H1 (cell line): ENCODE results near the gene UBR3. TPM values are rescaled to one million over a fixed set of nuclear protein-coding genes. Genes with fewer than 3 reads are reported as not detected.

Experiments used
- CTCF ChIA-PET: fragments of 300-600 bp; sonication (Branson Sonifier 250); formaldehyde crosslinking; loops from one replicate; lab custom pipeline; 2021; ENCODE audit not compliant: partially characterized antibody; lab: Charles Lee
- POLR2A ChIA-PET: fragments of 300-600 bp; sonication (Branson Sonifier 250); formaldehyde crosslinking; loops from one replicate; lab custom pipeline; 2021; ENCODE audit warnings: inconsistent platforms; ENCODE audit not compliant: partially characterized antibody; lab: Charles Lee
- DNase-seq, 2 experiments: peaks; one replicate each; pipeline versions ENCODE4 v3.0.0 to v3.0.0-alpha.2; 2010 to 2022; ENCODE audit warnings: low spot score in 2 of 2, low read depth in 1 of 2, mixed read lengths in 1 of 2
- FAIRE-seq: peaks from 2 replicates; lab custom pipeline; 2011; peaks lifted over from hg19 to GRCh38; lab: Jason Lieb, UNC
- H2AFZ ChIP-seq: 2 replicates; pipeline ENCODE4 v1.8.1; 2012; ENCODE audit warnings: low read length, inconsistent platforms
- H2AK5ac ChIP-seq: 2 replicates; pipeline ENCODE4 v1.6.1; 2013; ENCODE audit warnings: low read depth, low read length
- H2BK120ac ChIP-seq: replicated peaks from 2 replicates; pipeline ENCODE3; 2013; ENCODE audit warnings: low read depth, low read length, inconsistent platforms
- H2BK12ac ChIP-seq: 2 replicates; pipeline ENCODE4 v1.6.1; 2013; ENCODE audit warnings: low read depth, low read length
- H2BK15ac ChIP-seq: 2 replicates; pipeline ENCODE4 v1.6.1; 2013; ENCODE audit warnings: low read length
- H2BK20ac ChIP-seq: 2 replicates; pipeline ENCODE4 v1.6.1; 2013; ENCODE audit warnings: low read length
- H2BK5ac ChIP-seq: 2 replicates; pipeline ENCODE4 v1.6.1; 2013; ENCODE audit warnings: low read depth, low read length
- H3K14ac ChIP-seq: 2 replicates; pipeline ENCODE4 v1.6.1; 2013; ENCODE audit warnings: inconsistent platforms; ENCODE audit not compliant: insufficient read length
- H3K18ac ChIP-seq: 2 replicates; pipeline ENCODE4 v1.6.1; 2013; ENCODE audit warnings: low read length; ENCODE audit errors: extremely low read depth
- H3K23ac ChIP-seq: 2 replicates; pipeline ENCODE4 v1.6.1; 2013; ENCODE audit warnings: inconsistent platforms; ENCODE audit not compliant: insufficient read length
- H3K23me2 ChIP-seq: 2 replicates; pipeline ENCODE4 v1.6.1; 2013; ENCODE audit warnings: low read depth, low read length
- H3K27ac ChIP-seq: 2 replicates; pipeline ENCODE4 v1.6.1; 2011; ENCODE audit warnings: low read depth, low read length, inconsistent platforms
- H3K27me3 ChIP-seq, 4 experiments: replicated peaks in 1 of 4; 1 replicate in 1 of 4; 2 replicates in 3 of 4; pipeline versions ENCODE4 v1.6.1 to v1.8.1; 2011 to 2013; ENCODE audit warnings: low read length in 3 of 4, mild to moderate bottlenecking in 3 of 4, inconsistent platforms in 2 of 4, mixed read lengths in 2 of 4, moderate library complexity in 1 of 4; ENCODE audit not compliant: control insufficient read depth in 3 of 4, insufficient read depth in 3 of 4; ENCODE audit errors: extremely low read depth in 1 of 4
- H3K36me3 ChIP-seq, 4 experiments: 2 replicates each; pipeline versions ENCODE4 v1.6.1 to v1.8.1; 2011 to 2013; ENCODE audit warnings: mild to moderate bottlenecking in 4 of 4, low read length in 3 of 4, moderate library complexity in 2 of 4, control low read depth in 1 of 4, inconsistent platforms in 1 of 4; ENCODE audit not compliant: insufficient read depth in 4 of 4, control insufficient read depth in 2 of 4
- H3K4ac ChIP-seq: replicated peaks from 2 replicates; pipeline ENCODE3; 2013; ENCODE audit warnings: low read length, low read depth, mixed read lengths, inconsistent platforms; ENCODE audit not compliant: insufficient read length
- H3K4me1 ChIP-seq, 4 experiments: replicated peaks in 1 of 4; 1 replicate in 1 of 4; 2 replicates in 3 of 4; pipeline versions ENCODE4 v1.6.1 to v1.8.1; 2011 to 2013; ENCODE audit warnings: low read length in 3 of 4, inconsistent platforms in 2 of 4, mixed read lengths in 1 of 4; ENCODE audit not compliant: insufficient read depth in 4 of 4, control insufficient read depth in 3 of 4
- H3K4me2 ChIP-seq, 2 experiments: 2 replicates each; pipeline versions ENCODE4 v1.6.1 to v1.8.1; 2011 to 2013; ENCODE audit warnings: low read depth in 2 of 2, low read length in 2 of 2, control low read depth in 1 of 2, inconsistent platforms in 1 of 2, mild to moderate bottlenecking in 1 of 2; ENCODE audit not compliant: insufficient read depth in 1 of 2
- H3K4me3 ChIP-seq, 4 experiments: fragments of 200-600, 300-600 bp in 1 of 4; sonication (generic), shearing (Covaris generic), sonication (Bioruptor Twin) in 1 of 4; 2 replicates each; pipeline versions ENCODE4 v1.5.1 to v1.8.1; 2011 to 2016; ENCODE audit warnings: low read length in 4 of 4, low read depth in 3 of 4, control low read depth in 2 of 4, inconsistent platforms in 2 of 4, mild to moderate bottlenecking in 2 of 4, mixed read lengths in 1 of 4, moderate library complexity in 1 of 4; ENCODE audit not compliant: insufficient read depth in 2 of 4; ENCODE audit errors: extremely low read depth in 1 of 4
- H3K56ac ChIP-seq: replicated peaks from 2 replicates; pipeline ENCODE3; 2013; ENCODE audit warnings: low read depth, mild to moderate bottlenecking, mixed read lengths, low read length, inconsistent platforms; ENCODE audit not compliant: insufficient read length
- H3K79me1 ChIP-seq: 2 replicates; pipeline ENCODE4 v1.6.1; 2013; ENCODE audit warnings: low read depth, low read length, control low read depth
- H3K79me2 ChIP-seq, 2 experiments: 2 replicates each; pipeline versions ENCODE4 v1.6.1 to v1.8.1; 2012 to 2013; ENCODE audit warnings: low read length in 2 of 2, mild to moderate bottlenecking in 2 of 2, inconsistent platforms in 1 of 2; ENCODE audit not compliant: insufficient read depth in 2 of 2, control insufficient read depth in 1 of 2
- H3K9ac ChIP-seq, 4 experiments: replicated peaks in 1 of 4; 1 replicate in 1 of 4; 2 replicates in 3 of 4; pipeline versions ENCODE4 v1.6.1 to v1.8.1; 2011 to 2013; ENCODE audit warnings: low read depth in 3 of 4, low read length in 3 of 4, control low read depth in 2 of 4, mild to moderate bottlenecking in 2 of 4, moderate library complexity in 2 of 4, inconsistent platforms in 1 of 4; ENCODE audit errors: extremely low read depth in 1 of 4
- H3K9me3 ChIP-seq, 2 experiments: 2 replicates each; pipeline versions ENCODE4 v1.6.1 to v1.8.1; 2012 to 2013; ENCODE audit warnings: mild to moderate bottlenecking in 2 of 2, moderate library complexity in 2 of 2, control low read depth in 1 of 2, inconsistent platforms in 1 of 2, low read depth in 1 of 2, low read length in 1 of 2, mixed read lengths in 1 of 2; ENCODE audit not compliant: insufficient read depth in 2 of 2
- H4K20me1 ChIP-seq, 2 experiments: replicated peaks in 1 of 2; 2 replicates each; pipeline versions ENCODE3 to v1.8.1; 2011 to 2013; ENCODE audit warnings: inconsistent platforms in 2 of 2, low read length in 2 of 2, mild to moderate bottlenecking in 1 of 2; ENCODE audit not compliant: insufficient read depth in 2 of 2, control insufficient read depth in 1 of 2
- H4K5ac ChIP-seq: 2 replicates; pipeline ENCODE4 v1.6.1; 2013; ENCODE audit warnings: low read length, low read depth, mixed read lengths, inconsistent platforms; ENCODE audit not compliant: insufficient read length
- H4K8ac ChIP-seq: 2 replicates; pipeline ENCODE4 v1.8.0; 2013; ENCODE audit warnings: mild to moderate bottlenecking, moderate library complexity, low read length, inconsistent platforms; ENCODE audit not compliant: insufficient read depth; ENCODE audit errors: extremely low read depth
- H4K91ac ChIP-seq: replicated peaks from 2 replicates; pipeline ENCODE3; 2013; ENCODE audit warnings: low read length, mixed read lengths, inconsistent platforms; ENCODE audit not compliant: insufficient read length
- CEBPB ChIP-seq: IDR thresholded peaks from 2 replicates; pipeline ENCODE4 v1.6.1; 2012; ENCODE audit warnings: low read depth, low read length
- SUZ12 ChIP-seq: fragments of 200-600 bp; sonication (generic); IDR thresholded peaks from 2 replicates; pipeline ENCODE4 v1.6.1; 2012; ENCODE audit warnings: mild to moderate bottlenecking, inconsistent platforms, low read length, moderate library complexity, mixed read lengths
- WGBS, 2 experiments: shearing (Covaris generic) in 1 of 2; methylation state at CpG; one replicate each; pipeline versions ENCODE4 v1.1.6 to v1.1.7; 2013 to 2015; ENCODE audit warnings: low lambda C conversion rate in 2 of 2, mixed read lengths in 2 of 2, inconsistent platforms in 1 of 2, low coverage in 1 of 2, missing lambda C conversion rate in 1 of 2; ENCODE audit not compliant: insufficient replicate concordance in 2 of 2, insufficient coverage in 1 of 2, insufficient read length in 1 of 2; ENCODE audit errors: extremely low coverage in 1 of 2, missing lambda C conversion rate in 1 of 2; 5-methylcytosine and 5-hydroxymethylcytosine counted together
- polyA plus RNA-seq, 7 experiments: library from polyadenylated mRNA; depleted of rRNA in 3 of 7; stranded (reverse) in 5 of 7; unstranded in 2 of 7; fragments of >200 nt in 5 of 7; fragments of 200-250 nt in 2 of 7; gene quantifications; 1 replicate in 5 of 7; 2 replicates in 1 of 7; 4 replicates in 1 of 7; pipeline versions ENCODE4 v1.2.1 to v1.2.3, GENCODE V29; 2011 to 2013; ENCODE audit warnings: missing spikeins in 2 of 7, mixed read lengths in 2 of 7
- total RNA-seq: library from RNA; stranded (reverse); fragmentation: NEBNext Ultra II Directional; extraction: Animal tissue kit (Norgen Biotek cat#: 25700); gene quantifications from 2 replicates; pipeline ENCODE4 v1.2.1, GENCODE V29; 2021

UBR3 gene
- total and polyA plus RNA-seq, 2 of the 8 experiments (the other 6 are each of a cell fraction or from before 2014, with no cell fraction given), result 3.7 to 17.7 TPM

DNA sequence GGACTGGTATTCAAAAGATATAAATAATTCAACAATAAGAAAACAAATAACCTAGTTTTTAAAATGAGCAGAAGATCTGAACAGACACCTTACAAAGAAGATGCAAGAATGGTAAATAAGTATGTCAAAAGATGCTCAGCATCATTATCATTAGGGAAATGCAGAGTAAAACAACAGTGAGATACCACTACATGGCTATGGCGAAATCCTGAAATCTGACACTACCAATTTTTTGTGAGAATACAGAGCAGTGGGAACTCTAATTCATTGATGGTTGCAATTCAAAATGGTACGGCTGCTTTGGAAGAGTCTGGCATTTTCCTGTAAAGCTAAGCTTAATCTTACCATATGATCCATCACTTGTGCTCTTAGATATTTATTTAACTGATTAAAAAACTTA is 151.8 kb downstream of the UBR3 start:
- Histone ChIP-seq H3K36me3 (peaks cover 0 to 3% (median 0%) of the 10 kb centered on the region in 4 experiments; a peak in 3 of 8 replicates), H4K8ac (no peak overlapping the region), H3K4me2 (no peak overlapping the region), H4K91ac (no peak overlapping the region), H4K5ac (no peak overlapping the region), H3K27ac (no peak overlapping the region), H3K23ac (no peak overlapping the region), H2BK20ac (no peak overlapping the region), H2BK15ac (no peak overlapping the region), H3K79me1 (no peaks in the 10 kb centered on the region), H4K20me1 (no peaks in the 10 kb centered on the region), H3K27me3 (no peaks in the 10 kb centered on the region), H3K9ac (no peak overlapping the region), H2BK12ac (no peak overlapping the region), H3K4ac (no peak overlapping the region), H3K9me3 (peaks cover 0 to 8% of the 10 kb centered on the region in 2 experiments; a peak in 1 of 4 replicates), H3K18ac (no peak overlapping the region), H3K14ac (no peak overlapping the region), H2AK5ac (no peak overlapping the region), H3K79me2 (no peaks in the 10 kb centered on the region), H3K23me2 (no peaks in the 10 kb centered on the region), H3K4me1 (no peaks in the 10 kb centered on the region; a peak in 1 of 7 replicates), H2AFZ (no peak overlapping the region), H2BK120ac (no peak overlapping the region), H3K56ac (no peak overlapping the region), H2BK5ac (no peak overlapping the region), H3K4me3 (no peak overlapping the region)
- POLR2A ChIA-PET, result no interaction called here
- WGBS, 2 experiments, result 74% methylated on average over 2 of the region's 2 CpGs; no CpG with 5 or more reads in 1 of the 2 experiments
- CTCF ChIA-PET, result no interaction called here
- DNase-seq (no peak), FAIRE-seq (no peak)
- no peak for TF ChIP-seq SUZ12
- 0 out of 2 replicates have a peak, but pooled peaks have one; percentile 28 for TF ChIP-seq CEBPB
